Measurements from ENCODE around the gene F2RL1. TPM values are rescaled to one million over a fixed set of nuclear protein-coding genes. Genes with fewer than 3 reads are reported as not detected.
"Not testable (repeated sequence)": the region's sequence is repeated elsewhere in the genome, so short reads cannot be mapped to it uniquely, and the experiment has no call there.

Gene F2RL1
- 36.5 and 53.5 TPM in 2 replicates for total RNA-seq

- no peak for DNase-seq (ENCODE audit: low read depth, low spot score)
Measured at GRCh38 chr5:76818844-76819831, at the start of gene F2RL1. TSS of gene F2RL1 (plus strand) at chr5:76819030. CDS start at chr5:76819183, 153 bp downstream.

GRCh38 chr5:76771041-76771440 lies 47.8 kb upstream of the F2RL1 start:
- DNase-seq (ENCODE audit: low read depth, low spot score), result not testable (repeated sequence)

GRCh38 chr5:76771705-76772405 lies 47.0 kb upstream of the F2RL1 start:
- no peak for DNase-seq (ENCODE audit: low read depth, low spot score)

GRCh38 chr5:76775921-76776320 lies 42.9 kb upstream of the F2RL1 start:
- DNase-seq (ENCODE audit: low read depth, low spot score), result no peak

- no peak for DNase-seq (ENCODE audit: low read depth, low spot score)
Measured at GRCh38 chr5:76776391-76776790, 42.4 kb upstream of the F2RL1 start.

GRCh38 chr5:76780616-76781015 lies 38.2 kb upstream of the F2RL1 start:
- not testable (repeated sequence) for DNase-seq (ENCODE audit: low read depth, low spot score)

GRCh38 chr5:76781775-76782174 lies 37.1 kb upstream of the F2RL1 start:
- no peak for DNase-seq (ENCODE audit: low read depth, low spot score)

- no peak for DNase-seq (ENCODE audit: low read depth, low spot score)
Measured at GRCh38 chr5:76782444-76782843, 36.4 kb upstream of the F2RL1 start.

- DNase-seq (ENCODE audit: low read depth, low spot score), result no peak
Measured at GRCh38 chr5:76787237-76787636, 31.6 kb upstream of the F2RL1 start.

GRCh38 chr5:76788362-76788761 lies 30.5 kb upstream of the F2RL1 start:
- no peak for DNase-seq (ENCODE audit: low read depth, low spot score)

GRCh38 chr5:76789275-76789674 lies 29.6 kb upstream of the F2RL1 start:
- DNase-seq (ENCODE audit: low read depth, low spot score), result not testable (repeated sequence)

- no peak for DNase-seq (ENCODE audit: low read depth, low spot score)
Measured at GRCh38 chr5:76789991-76790581, 28.7 kb upstream of the F2RL1 start.

- DNase-seq (ENCODE audit: low read depth, low spot score), result peak; percentile 94
Measured at GRCh38 chr5:76790632-76791290, 28.1 kb upstream of the F2RL1 start.

GRCh38 chr5:76791461-76791860 lies 27.4 kb upstream of the F2RL1 start:
- no peak for DNase-seq (ENCODE audit: low read depth, low spot score)

- no peak for DNase-seq (ENCODE audit: low read depth, low spot score)
Measured at GRCh38 chr5:76794871-76795270, 24.0 kb upstream of the F2RL1 start.

GRCh38 chr5:76799588-76799987 lies 19.2 kb upstream of the F2RL1 start:
- DNase-seq (ENCODE audit: low read depth, low spot score), result no peak

- no peak for DNase-seq (ENCODE audit: low read depth, low spot score)
Measured at GRCh38 chr5:76800579-76800978, 18.3 kb upstream of the F2RL1 start.

- no peak for DNase-seq (ENCODE audit: low read depth, low spot score)
Measured at GRCh38 chr5:76801159-76801802, 17.5 kb upstream of the F2RL1 start.

GRCh38 chr5:76801803-76802195 lies 17.0 kb upstream of the F2RL1 start:
- no peak for DNase-seq (ENCODE audit: low read depth, low spot score)

GRCh38 chr5:76804266-76804665 lies 14.6 kb upstream of the F2RL1 start:
- DNase-seq (ENCODE audit: low read depth, low spot score), result no peak

All from pulmonary artery endothelial cell (primary cell).